ENCODE results near the gene C1QL1.

The C1QL1 gene

DNA sequence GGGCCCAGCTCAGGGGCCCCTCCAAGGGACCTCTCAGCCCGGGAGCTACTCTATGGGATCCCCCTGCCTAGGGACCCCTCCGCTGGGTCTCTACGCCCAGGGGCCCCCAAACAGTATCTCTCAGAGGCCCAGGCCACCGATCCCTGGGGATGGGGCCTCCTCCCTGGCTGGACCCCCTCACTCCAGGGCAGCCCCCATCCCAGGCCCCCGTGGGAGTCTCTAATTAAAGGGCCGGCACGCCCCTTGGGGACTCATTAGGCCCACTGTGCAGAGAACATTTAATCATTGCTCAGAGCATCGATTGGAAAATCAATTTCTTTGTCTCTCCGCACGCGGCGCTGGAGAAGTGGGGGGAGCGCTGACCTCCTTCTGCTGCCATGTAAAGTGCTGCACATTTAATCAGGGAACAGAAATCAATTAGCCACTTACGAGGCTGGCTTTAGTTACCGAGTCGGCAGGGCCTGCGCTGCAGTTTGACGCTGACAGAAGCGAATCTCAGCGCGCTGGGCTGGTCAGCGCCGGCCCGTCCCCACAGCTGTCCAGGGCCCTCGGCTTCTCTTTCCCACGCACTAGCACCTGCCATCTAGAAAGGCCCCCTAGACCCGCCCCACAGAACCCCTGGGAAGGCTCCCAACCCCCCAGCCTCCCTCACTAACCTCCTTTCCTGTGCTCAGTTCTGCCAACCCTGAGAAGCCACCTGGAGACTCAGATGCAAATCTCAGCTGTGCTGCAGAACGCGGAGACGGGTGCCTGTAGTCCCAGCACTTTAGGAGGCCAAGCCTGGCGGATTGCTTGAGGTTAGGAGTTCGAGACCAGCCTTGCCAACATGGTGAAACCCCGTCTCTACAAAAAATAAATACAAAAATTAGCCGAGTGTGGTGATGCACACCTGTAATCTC is 20.2 kb upstream of the C1QL1 start:
- DNase-seq: no peak

DNA sequence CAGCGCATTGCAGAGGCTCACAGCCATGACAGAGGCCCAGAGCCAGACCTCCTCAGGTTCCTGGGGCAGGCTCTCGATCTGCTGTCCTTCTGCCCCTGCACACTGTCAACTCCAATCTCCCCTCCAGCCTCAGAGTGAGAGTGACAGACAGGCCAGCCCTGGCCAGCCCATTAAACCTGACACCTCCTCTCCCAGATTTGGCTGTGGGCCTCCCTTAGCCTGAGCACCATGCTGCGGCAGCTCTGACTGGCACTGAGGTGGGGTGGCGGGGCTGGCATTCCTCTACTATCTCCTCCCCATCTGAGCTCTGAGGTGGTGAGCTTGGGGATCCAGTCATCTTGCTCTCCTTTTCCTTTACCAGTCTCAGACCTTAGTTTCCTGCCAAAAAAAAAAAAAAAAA is 15.5 kb upstream of the C1QL1 start:
- no peak for DNase-seq

DNA sequence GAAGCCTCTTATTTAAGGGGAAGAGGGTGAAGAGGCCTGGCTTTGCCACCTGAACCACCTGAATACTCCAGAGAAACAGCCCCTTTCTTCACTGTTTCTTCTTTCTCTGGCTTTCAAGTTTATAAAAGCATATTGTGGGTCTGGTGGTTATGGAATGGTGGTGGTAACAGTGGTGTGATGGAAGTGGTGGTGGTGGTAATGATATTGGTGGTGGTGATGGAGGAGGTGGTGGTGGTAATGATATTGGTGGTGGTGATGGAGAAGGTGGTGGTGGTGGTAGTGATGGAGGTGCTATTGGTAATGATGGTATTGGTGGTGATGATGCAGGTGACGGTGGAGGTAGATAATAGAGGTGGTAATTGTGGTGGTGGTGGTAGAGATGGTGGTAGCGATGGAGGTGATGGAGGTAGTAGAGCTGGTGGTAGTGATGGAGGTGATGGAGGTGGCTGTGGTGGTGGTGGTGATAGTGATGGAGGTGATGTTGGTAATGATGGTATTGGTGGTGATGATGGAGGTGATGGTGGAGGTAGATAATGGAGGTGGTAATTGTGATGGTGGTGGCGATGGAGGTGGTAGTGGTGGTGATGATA is 14.1 kb upstream of the C1QL1 start:
- no peak for DNase-seq

DNA sequence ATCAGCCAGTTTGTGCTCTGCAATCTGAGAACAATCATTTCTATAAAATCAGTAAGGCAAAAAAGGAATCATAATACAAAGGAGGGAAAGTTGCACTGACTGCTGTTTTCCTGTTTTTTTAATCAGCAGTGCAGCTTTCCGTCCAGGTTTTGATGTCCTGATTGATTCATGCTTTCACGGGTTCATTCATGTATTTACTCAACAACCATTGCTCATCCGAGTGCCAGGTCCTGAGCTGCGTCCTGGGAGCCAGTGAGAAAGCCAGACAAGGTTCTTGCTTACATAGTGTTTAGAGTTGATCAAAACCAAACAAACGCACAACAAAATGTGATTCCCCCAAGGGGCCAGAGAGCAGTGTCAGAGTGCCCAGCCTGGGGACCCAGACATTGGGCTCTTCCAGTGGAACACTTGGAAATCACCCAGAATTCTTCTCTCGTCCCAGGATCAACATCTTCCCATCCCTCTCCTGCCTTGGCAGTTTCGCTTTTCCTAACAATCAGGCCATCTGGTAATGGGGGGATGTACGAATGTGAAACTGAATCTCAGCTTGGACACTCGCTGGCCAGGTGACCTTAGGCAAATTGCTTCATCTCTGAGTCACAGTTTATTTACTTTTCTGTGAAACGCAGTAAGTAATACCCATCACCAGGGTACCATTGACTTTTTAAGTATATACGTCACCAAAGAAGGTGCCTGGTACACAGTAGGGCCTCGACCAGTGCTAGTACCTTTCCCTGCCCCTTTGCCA is 13.3 kb upstream of the C1QL1 start:
- no peak for DNase-seq

DNA sequence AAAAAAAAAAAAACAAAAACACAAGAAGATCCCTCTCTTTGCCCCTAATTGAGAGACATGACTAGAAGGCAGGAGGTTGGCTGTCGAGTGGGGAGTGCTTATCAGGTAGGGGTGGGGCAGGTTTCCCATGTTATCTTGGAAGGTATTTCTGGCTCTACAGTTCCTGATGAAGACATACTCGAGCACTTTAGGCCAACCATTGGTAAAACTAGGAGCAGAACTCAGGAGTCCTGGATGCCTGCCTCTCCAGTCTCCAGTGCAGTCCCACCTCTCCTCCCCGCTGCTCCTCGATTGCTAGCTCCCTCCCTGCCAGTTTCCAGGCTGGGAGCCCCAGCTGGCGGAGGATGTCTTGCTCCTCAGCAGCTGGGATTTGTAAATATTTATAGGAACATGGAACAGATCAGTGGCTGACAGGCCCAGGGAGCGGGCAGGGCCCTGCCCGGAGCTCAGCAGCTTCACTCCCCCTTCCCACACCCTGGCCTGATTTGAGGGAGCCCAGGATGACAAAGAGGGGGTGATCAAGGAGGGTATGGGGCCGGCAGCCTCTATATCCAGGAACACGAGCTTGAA is 11.4 kb upstream of the C1QL1 start:
- no peak for DNase-seq

DNA sequence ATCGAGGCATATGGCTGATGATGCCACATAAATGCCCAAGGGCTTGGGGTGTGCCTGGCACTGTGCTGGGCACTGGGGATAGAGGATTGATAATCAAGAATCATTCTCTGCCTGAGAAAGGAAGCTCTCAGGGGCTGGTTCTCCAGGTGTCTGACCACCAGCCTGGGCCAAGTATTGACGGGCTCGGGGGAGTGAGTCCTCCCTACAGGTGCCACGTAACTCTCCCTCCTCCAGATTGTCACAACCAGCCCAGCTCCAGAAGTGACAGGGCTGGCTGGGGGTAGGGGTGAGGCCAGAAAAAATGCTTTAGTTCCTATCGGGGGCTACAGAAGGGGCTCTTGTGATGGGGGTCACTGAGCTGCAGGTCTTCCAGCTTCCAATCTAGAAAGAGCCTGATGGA is 10.7 kb upstream of the C1QL1 start:
- no peak for DNase-seq

DNA sequence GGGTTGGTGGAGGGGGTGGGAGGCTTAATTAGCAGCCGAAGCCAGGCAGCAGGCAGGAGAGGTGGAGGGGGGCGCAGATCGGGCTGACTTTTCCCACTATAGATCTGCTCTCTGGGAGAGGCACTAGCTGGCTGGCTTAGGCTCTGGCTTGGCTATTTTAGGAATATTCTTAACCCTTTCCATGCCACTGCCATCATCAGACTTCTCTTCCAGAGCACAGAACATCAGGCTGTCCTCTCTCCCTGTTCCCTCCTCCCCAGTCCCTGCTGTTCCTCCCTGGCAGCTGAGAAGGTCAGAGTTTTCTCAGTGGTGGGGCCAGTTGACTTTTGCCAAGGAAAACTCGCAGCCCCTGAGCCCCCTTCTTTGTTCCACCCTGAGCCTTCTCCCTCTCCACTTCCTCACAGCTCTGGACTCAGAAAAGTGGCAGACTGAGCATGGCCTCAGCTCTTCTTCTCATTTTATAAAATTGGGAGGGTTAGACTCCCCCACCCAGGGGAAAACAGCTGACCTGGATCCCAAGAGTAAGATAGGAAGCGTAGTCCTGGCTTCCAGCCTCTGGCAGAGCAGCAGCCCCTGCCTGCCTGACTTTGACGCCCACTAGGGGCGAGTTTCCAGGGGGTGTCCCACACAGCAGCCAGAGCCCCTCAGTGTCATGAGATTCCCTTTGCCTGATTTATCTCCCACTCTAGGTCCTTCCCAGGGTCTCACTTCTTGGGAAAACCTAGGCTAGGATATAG is 9.9 kb upstream of the C1QL1 start:
- DNase-seq: no peak

DNA sequence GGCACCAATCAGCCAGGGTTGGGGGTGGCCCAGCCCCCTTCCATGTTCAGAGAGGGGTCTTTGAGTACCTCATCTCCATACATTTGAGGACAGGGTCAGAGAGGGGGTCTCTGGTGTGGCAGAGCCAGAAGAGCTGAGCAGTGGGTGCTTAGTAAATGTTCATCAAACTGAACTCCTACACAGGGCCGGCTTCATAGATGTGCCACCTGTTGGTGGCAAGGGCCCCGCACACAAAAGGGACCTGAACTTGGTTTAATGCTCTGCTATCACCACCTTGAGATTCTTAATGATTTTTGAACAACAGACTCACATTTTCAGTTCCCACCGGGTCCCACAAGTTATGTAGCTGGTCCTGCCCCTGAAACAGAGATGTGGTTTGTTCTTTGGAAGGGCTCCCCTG is 9.0 kb upstream of the C1QL1 start:
- no peak for DNase-seq

DNA sequence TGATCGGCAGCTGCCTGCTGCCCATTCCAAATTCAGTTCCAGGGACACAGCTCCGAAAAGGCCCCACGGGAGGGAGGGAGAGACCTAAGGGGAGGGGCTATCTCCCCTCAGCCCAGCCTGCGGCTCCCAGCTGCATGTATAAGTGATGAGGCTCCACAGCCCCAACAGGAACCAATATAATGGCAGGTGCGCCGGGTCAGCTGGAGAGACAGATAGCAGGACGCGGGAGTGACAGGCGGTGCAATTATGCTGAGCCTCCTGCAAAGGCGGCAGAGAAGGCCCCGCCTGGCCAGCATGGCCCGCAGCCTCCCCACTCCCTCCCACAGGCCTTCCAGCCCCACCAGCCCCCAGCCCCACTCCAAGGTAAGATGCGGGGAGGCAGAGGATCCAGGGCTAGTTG is 8.1 kb upstream of the C1QL1 start:
- no peak for DNase-seq

DNA sequence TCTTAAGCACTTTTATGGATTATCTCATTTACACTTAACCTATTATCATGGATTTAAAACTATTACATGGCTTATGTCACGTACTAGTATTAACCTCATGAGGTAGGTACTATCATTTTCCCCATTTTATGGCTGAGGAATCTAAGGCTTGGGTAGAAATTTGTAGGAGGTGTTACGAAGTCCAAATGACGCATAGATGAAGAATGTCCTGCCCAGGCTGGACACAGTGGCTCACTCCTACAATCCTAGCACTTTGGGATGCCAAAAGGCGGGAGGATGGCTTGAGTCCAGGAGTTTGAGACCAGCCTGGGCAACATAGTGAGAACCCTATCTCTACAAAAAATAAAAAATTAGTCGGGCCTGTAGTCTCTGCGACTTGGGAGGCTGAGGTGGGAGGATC is 4.8 kb upstream of the C1QL1 start:
- DNase-seq: no peak

DNA sequence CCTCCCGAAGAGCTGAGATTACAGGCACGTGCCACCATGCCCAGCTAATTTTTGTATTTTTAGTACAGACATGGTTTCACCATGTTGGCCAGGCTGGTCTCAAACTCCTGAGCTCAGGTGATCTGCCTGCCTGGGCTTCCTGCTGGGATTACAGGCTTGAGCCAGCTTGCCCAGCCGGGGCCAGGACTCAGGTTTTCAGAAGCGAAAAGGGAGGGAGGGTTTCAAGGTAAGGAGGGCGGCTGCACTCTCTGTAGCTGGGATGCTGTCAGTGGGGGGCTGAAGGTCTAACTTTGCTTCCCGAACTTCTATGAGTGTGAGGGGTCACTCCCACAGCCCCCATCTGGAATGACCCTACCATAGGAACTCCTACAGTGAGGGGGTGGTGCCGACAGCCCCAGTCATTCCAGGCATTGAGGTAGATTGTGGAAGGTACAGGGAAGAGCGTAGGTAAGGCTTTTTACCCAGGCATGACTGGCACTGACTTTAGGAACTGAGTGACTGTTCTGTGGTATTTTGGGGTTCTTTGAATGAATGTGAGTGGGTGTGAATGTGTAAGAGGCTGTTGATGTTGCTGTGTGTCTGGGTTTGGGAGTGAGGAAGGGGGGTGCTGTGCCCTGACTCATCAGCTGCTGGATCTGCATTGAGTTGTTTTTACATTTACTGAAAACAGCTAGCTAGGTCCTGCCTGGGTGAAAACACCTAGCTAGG is 3.8 kb upstream of the C1QL1 start:
- DNase-seq: no peak

DNA sequence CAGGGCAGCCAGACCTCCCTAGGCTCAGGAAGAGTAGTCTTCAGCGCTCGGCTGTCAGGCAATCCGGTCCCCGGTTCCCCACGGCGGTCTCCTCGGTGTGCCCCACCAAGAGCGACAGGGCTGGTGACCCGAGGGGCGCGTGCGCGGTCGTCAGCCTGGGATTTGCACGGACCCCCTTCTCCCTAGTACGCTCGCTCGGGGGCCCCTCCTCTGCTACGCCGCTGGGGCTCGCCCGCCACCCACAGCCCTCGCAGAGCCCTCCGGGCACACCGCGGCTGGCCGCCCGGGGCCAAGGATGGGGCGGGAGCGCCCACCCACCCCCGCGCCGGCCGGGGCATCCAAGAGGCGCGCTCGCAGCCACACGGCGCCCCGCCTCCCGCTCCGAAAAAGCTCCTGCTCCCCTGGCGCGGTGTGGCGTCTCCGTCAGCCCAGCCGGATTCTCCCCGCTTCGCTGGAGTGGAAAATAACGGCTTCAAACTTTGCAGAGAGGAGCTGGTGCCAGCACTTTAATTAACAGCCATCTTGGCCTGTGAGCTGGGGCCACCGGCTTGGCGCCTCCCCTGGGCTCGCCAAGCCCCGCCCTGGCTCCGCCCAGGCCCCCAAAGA is 2.1 kb upstream of the C1QL1 start:
- peak in 4 of 6 experiments; percentile 13 to 34 (median 19) for DNase-seq

DNA sequence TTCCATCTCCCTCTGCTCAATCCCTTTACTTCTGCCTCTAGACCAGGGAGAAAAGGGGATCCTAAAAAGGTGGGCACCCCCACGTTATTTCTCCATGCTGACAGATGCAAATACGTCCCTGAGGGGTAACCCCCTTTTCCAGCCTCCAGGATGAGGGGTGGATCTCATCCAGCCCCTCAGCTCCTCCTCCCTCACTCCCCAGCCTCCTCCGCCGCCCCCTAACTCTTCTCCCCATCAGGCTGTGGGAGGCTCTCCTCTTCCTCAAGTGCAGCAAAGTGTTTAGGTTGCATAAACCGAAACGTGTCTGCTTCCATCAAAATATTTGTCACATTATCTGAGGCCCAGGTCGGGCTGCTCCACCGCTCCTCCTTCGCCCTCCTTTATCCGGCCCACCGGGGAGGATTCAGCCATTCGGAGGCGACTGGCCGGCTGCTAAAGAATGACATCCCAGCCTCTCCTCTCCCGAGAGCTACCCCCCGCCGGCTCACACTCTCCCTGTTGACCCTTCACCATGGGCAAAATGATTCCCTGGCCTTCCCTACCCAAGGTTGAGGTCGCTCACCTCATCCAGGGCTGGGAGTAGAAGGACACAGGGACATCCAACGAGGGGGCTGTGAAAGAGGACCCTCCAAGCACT is 1.2 kb upstream of the C1QL1 start:
- no peak for DNase-seq

DNA sequence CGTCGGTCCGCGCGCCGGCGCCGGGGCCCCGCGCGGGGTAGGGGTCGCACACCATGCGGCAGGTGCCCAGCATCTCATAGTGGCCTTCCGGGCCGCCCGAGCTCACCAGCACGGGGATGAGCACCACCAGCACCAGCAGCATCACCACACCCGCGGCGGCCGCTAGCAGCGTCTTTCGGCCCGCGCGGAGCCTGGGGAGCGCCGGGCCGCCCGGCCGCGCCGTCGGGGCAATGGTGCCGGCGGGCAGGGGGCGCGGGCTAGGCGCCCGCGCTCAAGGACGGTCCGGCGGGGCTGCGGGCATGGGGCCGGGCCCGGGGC is 237 bp downstream of the C1QL1 start:
- no peak for DNase-seq

DNA sequence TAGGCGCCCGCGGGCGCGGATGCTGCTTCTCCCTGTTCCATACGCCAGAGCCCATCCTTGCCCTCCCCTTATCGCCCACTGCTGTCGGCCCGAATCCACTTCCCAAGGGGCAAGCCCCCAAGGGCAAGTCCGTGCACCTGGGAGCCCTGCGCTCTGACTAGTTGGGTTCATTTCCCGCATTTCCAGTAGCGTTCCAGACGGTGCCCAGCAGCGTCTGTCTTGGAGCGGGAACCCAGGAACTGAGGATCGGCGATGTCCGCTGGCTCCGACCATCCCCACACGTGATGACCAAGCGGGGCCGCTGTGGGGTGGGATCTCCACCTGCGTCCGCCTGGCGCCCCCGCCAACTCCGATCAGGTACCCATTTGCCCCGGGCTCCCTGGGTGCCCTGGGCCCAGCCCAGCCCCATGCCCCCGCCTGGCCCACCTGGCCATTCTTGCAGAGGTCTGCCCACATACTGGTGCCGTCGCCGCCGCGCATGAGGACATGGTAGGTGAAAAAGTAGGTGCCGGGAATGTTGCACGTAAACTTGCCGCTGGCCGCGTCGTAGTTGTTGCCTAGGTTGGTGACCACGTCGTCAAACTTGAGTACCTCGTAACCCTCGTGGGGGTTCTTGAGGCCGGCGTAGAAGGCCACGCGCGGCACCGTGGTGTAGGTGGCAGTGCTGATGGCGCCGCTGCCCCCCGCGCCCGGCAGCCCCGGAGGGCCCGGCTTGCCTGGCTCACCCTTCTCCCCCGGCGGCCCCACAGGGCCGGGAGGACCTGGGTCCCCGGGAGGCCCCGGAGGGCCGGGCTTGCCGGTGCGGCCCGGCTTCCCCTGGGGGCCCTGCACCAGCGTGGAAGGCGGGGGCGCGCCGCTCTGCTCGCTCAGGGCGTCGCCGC is 837 bp downstream of the C1QL1 start:
- peak in 2 of 6 experiments; percentile 20 to 28 for DNase-seq

DNA sequence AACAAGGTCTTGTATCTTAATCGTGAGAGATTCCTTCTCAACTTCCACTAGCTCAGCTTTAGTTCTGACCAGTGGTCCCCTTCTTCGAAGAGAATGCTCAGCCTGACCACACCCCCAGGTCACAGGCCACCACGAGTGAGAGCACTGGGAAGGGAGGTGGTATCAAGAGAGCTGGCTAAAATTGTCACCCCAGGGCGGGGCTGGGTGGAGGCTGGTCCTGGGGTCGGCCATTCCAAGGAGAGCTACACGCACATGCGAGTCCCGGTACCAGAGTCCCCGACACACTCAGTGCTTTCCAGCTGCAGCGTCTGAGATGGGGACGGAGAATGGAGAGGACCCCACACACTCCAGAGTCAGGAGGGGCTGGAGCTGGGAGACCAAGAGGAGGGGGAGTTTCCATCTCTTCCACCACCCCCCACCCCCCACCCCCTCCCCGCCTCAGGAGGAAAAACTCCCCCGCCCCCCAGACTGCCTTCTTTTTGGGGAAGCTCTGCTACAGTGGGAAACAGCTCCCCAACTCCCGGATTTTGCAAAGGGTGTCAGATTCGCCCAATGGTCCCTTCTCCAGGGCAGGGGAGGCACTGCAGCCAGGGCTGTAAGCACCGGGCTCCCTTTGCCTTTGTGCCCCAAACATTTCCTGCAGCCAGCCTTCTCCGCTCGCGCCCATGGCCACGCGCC is 1.6 kb downstream of the C1QL1 start:
- no peak for DNase-seq

DNA sequence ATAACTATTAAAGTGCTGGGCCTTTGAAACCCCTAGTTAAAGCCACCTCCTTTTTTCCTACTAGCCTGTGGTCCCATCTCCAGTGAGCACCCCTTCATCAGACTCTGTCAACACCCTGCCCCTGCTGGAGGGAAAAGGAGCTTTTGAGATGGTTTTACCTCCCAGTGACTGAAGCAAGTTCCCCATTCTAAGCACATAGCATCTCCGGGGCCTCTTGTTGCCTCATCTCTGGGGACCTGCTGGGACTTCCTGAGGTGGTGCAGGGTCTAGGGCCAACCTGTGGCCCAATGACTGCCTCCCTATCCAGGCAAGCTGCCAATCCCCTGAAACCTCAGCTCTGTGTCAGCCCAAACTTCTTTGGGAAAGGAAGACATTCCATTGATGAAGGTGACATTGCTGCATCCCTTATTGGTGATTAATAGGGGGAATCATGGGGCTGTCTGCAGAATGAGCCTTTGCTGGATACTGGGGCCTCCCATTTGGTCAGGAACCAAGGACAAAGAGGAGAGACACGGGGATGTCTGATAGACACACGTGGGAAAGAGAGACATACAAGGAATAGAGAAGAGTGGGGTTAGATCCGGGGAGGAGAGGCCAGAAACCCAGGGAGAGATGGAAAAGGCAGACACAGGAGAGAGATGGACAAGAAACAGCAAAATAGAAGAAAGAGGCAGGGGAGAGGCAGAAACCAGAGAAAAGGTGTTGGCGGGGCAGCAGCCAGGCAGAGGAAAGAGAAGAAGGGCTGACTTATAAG is 2.4 kb downstream of the C1QL1 start:
- no peak for DNase-seq

DNA sequence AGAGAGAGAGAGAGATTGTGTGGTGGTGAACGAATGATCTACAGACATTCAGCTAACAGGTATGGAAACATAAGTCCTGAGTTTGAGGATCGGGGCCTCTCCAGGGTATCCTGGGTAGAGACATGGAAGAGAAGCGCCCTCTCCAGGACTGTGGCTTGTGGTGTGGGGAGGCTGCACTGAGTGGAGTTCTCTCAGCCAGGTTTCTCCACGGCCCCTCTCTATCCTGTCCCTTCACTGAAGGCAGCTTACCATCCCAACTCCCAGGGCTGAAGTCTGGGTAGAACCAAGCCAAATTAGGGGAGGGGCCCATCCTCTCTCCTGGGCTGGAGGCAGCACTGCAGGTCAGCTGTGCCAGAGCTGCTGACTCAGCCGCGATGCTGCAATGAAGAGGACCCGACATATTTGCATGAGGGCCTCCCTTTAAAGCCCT is 6.2 kb downstream of the C1QL1 start:
- DNase-seq: no peak

DNA sequence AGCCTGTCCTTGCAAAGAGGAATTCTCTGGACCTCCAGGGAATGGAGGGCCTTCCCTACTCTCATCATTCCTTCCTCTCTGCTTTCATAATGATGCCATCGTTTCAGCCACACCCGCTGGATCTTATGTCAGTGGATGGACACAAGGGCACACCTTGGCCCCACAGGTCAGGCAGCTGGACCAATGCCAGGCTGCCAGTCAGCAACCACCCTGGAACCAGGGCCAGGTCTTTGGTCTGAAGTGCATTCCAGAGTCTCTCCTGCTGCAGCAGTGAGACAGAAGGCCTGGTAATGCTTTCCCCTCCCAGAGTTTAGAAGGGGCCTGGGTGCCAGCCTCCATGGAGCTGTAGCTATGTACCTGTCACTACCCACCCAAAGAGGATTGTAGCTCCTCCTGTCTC is 7.4 kb downstream of the C1QL1 start:
- no peak for DNase-seq

Data from stimulated activated naive CD4-positive, alpha-beta T cell (primary cell).